ENCODE measurements around the gene KIAA0753.

DNA sequence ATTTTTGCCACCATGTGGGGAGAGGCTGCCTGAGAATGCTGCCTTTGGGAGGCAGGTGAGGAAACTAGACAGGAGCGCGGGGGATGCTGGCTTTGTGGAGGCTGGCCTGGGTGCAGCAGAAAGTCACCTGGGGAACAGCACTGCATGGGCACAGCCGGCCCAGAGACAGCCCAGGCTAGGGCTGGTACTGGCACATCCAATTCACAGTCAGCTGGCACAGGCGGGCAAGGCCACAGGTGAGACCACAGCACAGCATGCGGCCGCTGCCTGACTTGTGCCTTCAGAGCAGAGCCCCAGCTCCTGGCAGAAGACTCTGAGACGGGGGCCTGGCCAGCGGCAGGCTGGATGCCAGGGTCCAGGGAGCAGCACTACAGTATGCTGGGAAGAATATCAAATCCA, 67.5 kb downstream of the KIAA0753 start:
- TF ChIP-seq, protein P1, sequence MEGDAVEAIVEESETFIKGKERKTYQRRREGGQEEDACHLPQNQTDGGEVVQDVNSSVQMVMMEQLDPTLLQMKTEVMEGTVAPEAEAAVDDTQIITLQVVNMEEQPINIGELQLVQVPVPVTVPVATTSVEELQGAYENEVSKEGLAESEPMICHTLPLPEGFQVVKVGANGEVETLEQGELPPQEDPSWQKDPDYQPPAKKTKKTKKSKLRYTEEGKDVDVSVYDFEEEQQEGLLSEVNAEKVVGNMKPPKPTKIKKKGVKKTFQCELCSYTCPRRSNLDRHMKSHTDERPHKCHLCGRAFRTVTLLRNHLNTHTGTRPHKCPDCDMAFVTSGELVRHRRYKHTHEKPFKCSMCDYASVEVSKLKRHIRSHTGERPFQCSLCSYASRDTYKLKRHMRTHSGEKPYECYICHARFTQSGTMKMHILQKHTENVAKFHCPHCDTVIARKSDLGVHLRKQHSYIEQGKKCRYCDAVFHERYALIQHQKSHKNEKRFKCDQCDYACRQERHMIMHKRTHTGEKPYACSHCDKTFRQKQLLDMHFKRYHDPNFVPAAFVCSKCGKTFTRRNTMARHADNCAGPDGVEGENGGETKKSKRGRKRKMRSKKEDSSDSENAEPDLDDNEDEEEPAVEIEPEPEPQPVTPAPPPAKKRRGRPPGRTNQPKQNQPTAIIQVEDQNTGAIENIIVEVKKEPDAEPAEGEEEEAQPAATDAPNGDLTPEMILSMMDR (optimal IDR thresholded peaks at IDR 0.05 in 1 of 3, IDR thresholded peaks at IDR 0.05 in 1 of 3, conservative IDR thresholded peaks at IDR 0.05 in 1 of 3; ENCODE audit: extremely low read depth in 1 of 3, insufficient read depth in 2 of 3, low read length in 3 of 3): no peak
- no peak for TF ChIP-seq EZH2 (IDR thresholded peaks at IDR 0.05; ENCODE audit: low read length)
